B cell (primary cell): Measurements from ENCODE around the gene RRAD.

Experiments
- CTCF ChIP-seq: fragments of 200-600 bp; IDR thresholded peaks from one replicate; pipeline ENCODE4 v1.8.0; 2022; ENCODE audit warnings: antibody characterized with exemption, mild to moderate bottlenecking
- EZH2 ChIP-seq: IDR thresholded peaks from 2 replicates; pipeline ENCODE4 v1.6.1; 2012; ENCODE audit warnings: borderline replicate concordance, low read depth, mild to moderate bottlenecking, moderate library complexity, low read length; ENCODE audit not compliant: insufficient read depth, poor library complexity, severe bottlenecking

- TF ChIP-seq CTCF, result no peak
- no peak for TF ChIP-seq EZH2
Observed at GRCh38 chr16:66936889-66937554, 11.7 kb upstream of the RRAD start.
